Neuron (in vitro differentiated cells): ENCODE results near the gene SIAH3.

Source experiments
- H2AFZ ChIP-seq: one replicate; pipeline ENCODE4 v1.6.1; 2013; ENCODE audit warnings: low read depth, mild to moderate bottlenecking, inconsistent platforms, low read length, moderate library complexity
- H3K27me3 ChIP-seq: one replicate; pipeline ENCODE4 v1.6.1; 2013; ENCODE audit warnings: low read length; ENCODE audit not compliant: insufficient read depth
- H3K36me3 ChIP-seq: one replicate; pipeline ENCODE4 v1.6.1; 2013; ENCODE audit warnings: low read length; ENCODE audit not compliant: insufficient read depth
- H3K4me1 ChIP-seq: one replicate; pipeline ENCODE4 v1.6.1; 2013; ENCODE audit warnings: low read length; ENCODE audit not compliant: insufficient read depth
- H3K4me3 ChIP-seq: 2 replicates; pipeline ENCODE4 v1.5.1; 2013; ENCODE audit warnings: mild to moderate bottlenecking, low read length, moderate library complexity
- H3K9me3 ChIP-seq: one replicate; pipeline ENCODE4 v1.6.1; 2013; ENCODE audit warnings: low read length

The SIAH3 gene

GRCh38 chr13:45851956-45852355 is 403 bp upstream of the SIAH3 start:
- Histone ChIP-seq H3K4me1 (peaks cover 18% of the 10 kb centered on the region), H2AFZ (no peak overlapping the region), H3K36me3 (no peaks in the 10 kb centered on the region), H3K4me3 (no peak overlapping the region), H3K27me3 (peaks cover 15% of the 10 kb centered on the region), H3K9me3 (no peaks in the 10 kb centered on the region)

DNA sequence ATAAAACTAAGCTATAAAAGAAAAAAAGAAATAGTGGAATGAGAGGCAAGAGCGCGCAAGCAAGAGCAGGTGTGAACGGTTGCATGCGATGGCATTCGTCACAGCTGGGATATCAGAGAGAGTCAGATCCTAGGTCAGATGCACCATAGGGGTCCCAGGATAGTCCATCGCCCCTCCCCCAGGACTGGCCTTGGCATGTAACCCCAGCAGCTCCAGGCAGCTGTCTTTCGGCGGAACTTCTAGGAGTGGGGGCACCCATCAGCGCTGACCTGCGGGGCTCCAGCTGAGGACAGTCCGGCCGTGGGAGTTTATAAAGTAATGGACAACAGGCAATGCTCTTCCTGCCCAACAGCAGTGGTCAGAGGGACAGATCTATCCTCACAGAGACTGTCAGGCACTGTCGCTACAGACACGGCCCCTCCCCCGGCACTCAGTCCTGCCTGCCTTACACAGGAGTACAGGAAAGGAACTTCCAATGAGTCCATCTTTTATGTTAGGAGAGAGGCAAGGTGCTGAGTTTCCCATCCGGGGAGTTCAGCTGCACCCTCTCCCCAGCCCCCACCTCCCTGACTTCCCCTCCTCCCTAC is 1.4 kb downstream of the SIAH3 start:
- Histone ChIP-seq H3K4me3 (no peak overlapping the region), H2AFZ (no peak overlapping the region), H3K27me3 (peaks cover 15% of the 10 kb centered on the region), H3K4me1 (peaks cover 18% of the 10 kb centered on the region), H3K9me3 (no peaks in the 10 kb centered on the region), H3K36me3 (no peaks in the 10 kb centered on the region)

DNA sequence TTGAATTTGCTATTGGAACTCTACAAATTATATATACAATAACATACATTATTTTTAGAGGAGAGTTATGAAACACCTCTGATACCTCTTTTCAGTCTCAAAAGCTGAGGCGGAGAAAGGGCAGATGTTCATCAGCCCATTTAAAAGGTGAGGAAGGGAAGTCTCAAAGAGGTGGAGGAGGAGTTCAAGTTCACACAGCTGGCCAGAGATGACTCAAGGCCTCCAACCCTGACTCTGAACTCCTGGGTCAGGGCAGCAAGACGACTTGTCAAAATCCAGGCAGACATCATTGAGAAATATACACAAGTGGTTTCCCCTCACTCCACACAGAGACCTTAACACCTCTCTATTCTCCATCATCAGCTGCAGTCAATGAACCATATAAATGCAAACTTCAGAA is 2.1 kb downstream of the SIAH3 start:
- Histone ChIP-seq H3K9me3 (no peaks in the 10 kb centered on the region), H3K4me1 (peaks cover 18% of the 10 kb centered on the region), H2AFZ (no peak overlapping the region), H3K36me3 (no peaks in the 10 kb centered on the region), H3K4me3 (no peak overlapping the region), H3K27me3 (peaks cover 15% of the 10 kb centered on the region)

GRCh38 chr13:45847554-45848224 is 3.9 kb downstream of the SIAH3 start:
- Histone ChIP-seq H3K4me3 (no peak overlapping the region), H3K9me3 (no peaks in the 10 kb centered on the region), H2AFZ (no peak overlapping the region), H3K27me3 (peaks cover 16% of the 10 kb centered on the region), H3K4me1 (peaks cover 27% of the 10 kb centered on the region), H3K36me3 (no peaks in the 10 kb centered on the region)

GRCh38 chr13:45846681-45847080 is 4.9 kb downstream of the SIAH3 start:
- Histone ChIP-seq H3K9me3 (no peaks in the 10 kb centered on the region), H3K4me1 (peaks cover 24% of the 10 kb centered on the region), H2AFZ (no peak overlapping the region), H3K27me3 (peaks cover 20% of the 10 kb centered on the region), H3K36me3 (no peaks in the 10 kb centered on the region), H3K4me3 (no peak overlapping the region)

- Histone ChIP-seq H3K4me3 (no peak overlapping the region), H3K36me3 (no peaks in the 10 kb centered on the region), H3K9me3 (no peaks in the 10 kb centered on the region), H2AFZ (no peak overlapping the region), H3K27me3 (peaks cover 32% of the 10 kb centered on the region), H3K4me1 (peaks cover 27% of the 10 kb centered on the region)
Observed at GRCh38 chr13:45838171-45838745, 13.3 kb downstream of the SIAH3 start.

DNA sequence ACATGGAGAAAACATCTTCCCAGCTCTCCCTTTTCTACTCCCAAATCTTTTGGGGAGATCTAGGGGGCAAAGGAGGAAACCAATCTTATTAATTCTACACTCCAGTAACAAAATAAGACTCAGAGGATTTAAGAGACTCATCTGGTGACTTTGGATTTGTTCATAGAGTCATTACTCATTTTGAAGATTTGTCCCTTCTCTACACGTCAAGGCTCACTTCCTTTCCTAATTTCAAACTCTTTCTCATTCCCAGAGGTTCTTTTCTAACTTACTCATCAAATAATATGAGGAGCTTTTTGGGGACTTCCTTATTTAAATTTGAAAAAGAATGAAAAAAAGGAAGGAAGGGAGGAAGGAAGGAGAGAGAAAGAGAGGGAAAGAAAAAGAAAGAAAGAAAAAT is 14.4 kb downstream of the SIAH3 start:
- Histone ChIP-seq H3K27me3 (peaks cover 32% of the 10 kb centered on the region), H3K4me3 (no peak overlapping the region), H2AFZ (no peak overlapping the region), H3K36me3 (no peaks in the 10 kb centered on the region), H3K9me3 (no peaks in the 10 kb centered on the region), H3K4me1 (peaks cover 21% of the 10 kb centered on the region)

DNA sequence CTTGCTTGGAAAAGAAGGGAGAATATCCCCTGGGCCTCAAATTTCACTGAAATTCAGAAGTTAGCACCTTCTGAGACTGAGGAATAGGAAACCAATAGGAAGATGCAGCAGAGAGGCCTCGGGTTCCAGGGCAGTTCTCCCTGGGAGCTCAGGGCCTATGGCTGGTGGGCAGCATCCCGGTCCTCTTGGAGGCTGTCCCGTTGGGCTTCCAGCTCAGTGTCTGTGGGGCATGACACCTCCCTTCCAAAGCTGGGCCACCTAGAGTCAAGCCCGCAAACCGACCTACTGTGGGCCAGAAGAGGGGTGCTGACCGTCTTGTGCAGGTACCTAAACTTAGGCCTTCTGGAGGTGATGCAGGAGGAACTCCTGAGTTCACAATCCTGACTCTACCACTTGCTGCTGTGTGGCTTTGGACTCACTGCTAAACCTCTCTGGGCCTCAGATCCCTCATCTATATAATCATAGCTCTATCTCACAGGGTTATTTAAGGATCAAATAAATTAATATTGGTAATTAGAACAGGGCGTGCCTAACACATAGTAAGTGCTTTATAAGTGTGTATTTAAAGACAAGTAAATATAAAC is 17.1 kb downstream of the SIAH3 start:
- Histone ChIP-seq H2AFZ (no peak overlapping the region), H3K27me3 (peaks cover 23% of the 10 kb centered on the region), H3K9me3 (no peaks in the 10 kb centered on the region), H3K36me3 (no peaks in the 10 kb centered on the region), H3K4me3 (no peak overlapping the region), H3K4me1 (peaks cover 21% of the 10 kb centered on the region)

GRCh38 chr13:45833663-45834375 is 17.7 kb downstream of the SIAH3 start:
- Histone ChIP-seq H3K9me3 (no peaks in the 10 kb centered on the region), H2AFZ (no peak overlapping the region), H3K4me1 (peaks cover 24% of the 10 kb centered on the region), H3K27me3 (peaks cover 23% of the 10 kb centered on the region), H3K36me3 (no peaks in the 10 kb centered on the region), H3K4me3 (no peak overlapping the region)

GRCh38 chr13:45833242-45833641 is 18.3 kb downstream of the SIAH3 start:
- no peak overlapping the region for H2AFZ ChIP-seq
- no peaks in the 10 kb centered on the region for H3K36me3 ChIP-seq
- H3K27me3 ChIP-seq = peaks cover 23% of the 10 kb centered on the region
- no peak overlapping the region for H3K4me3 ChIP-seq
- peaks cover 19% of the 10 kb centered on the region for H3K4me1 ChIP-seq
- H3K9me3 ChIP-seq = no peaks in the 10 kb centered on the region

GRCh38 chr13:45831851-45832250 is 19.7 kb downstream of the SIAH3 start:
- H3K36me3 ChIP-seq = no peaks in the 10 kb centered on the region
- H3K4me1 ChIP-seq = peaks cover 18% of the 10 kb centered on the region
- peaks cover 23% of the 10 kb centered on the region for H3K27me3 ChIP-seq
- no peaks in the 10 kb centered on the region for H3K9me3 ChIP-seq
- no peak overlapping the region for H2AFZ ChIP-seq
- no peak overlapping the region for H3K4me3 ChIP-seq

DNA sequence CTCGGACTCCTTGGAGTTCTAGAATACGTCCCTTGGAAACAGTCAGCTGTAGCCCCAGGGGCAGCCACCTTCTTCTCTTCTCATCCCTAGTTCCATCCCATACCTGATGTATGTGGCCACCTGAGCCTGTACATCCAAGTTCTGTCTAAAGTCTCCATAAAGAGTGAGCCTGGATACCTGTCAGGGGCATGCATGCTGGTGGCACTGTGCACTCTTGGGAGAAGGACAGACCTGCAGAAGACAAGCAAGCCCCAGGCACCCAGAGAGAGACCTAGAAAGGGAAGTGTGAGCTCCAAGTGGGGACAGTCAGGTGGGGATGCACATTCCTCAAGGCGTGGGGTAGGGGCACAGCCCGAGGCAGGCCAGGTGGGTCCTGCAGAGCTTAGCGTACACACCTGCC is 21.4 kb downstream of the SIAH3 start:
- Histone ChIP-seq H3K27me3 (peaks cover 14% of the 10 kb centered on the region), H2AFZ (no peak overlapping the region), H3K9me3 (no peaks in the 10 kb centered on the region), H3K36me3 (no peaks in the 10 kb centered on the region), H3K4me1 (peaks cover 19% of the 10 kb centered on the region), H3K4me3 (no peak overlapping the region)
